Activated CD4-positive, alpha-beta T cell treated with anti-CD3 and anti-CD28 coated beads, Interleukin-2, amount 50 U/mL, for 16 hours (primary cell): ENCODE data around the gene HNRNPC.
A peak's percentile ranks its signal among the peaks of the same experiment; 100 is the strongest.

Experiments
- DNase-seq: peaks from one replicate; pipeline ENCODE4 v3.0.0-alpha.2; 2020

Gene HNRNPC

GRCh38 chr14:21209185-21209584 lies 60.1 kb downstream of the HNRNPC start:
- DNase-seq = no peak

- DNase-seq = no peak
Observed at GRCh38 chr14:21208554-21208953, 60.7 kb downstream of the HNRNPC start.

GRCh38 chr14:21206753-21207684 lies 62.2 kb downstream of the HNRNPC start:
- DNase-seq = no peak

GRCh38 chr14:21205678-21206581 lies 63.3 kb downstream of the HNRNPC start:
- DNase-seq = no peak

GRCh38 chr14:21205026-21205677 lies 64.1 kb downstream of the HNRNPC start:
- DNase-seq = no peak

- no peak for DNase-seq
Observed at GRCh38 chr14:21204167-21205025, 64.8 kb downstream of the HNRNPC start.

GRCh38 chr14:21203470-21204166 lies 65.6 kb downstream of the HNRNPC start:
- no peak for DNase-seq

- DNase-seq = no peak
Observed at GRCh38 chr14:21202463-21203358, 66.5 kb downstream of the HNRNPC start.

- DNase-seq = no peak
Observed at GRCh38 chr14:21201732-21202462, 67.3 kb downstream of the HNRNPC start.

GRCh38 chr14:21200752-21201461 lies 68.3 kb downstream of the HNRNPC start:
- no peak for DNase-seq

- DNase-seq = no peak
Observed at GRCh38 chr14:21199611-21200560, 69.4 kb downstream of the HNRNPC start.

- no peak for DNase-seq
Observed at GRCh38 chr14:21197418-21198205, 71.6 kb downstream of the HNRNPC start.

- no peak for DNase-seq
Observed at GRCh38 chr14:21194597-21194996, 74.6 kb downstream of the HNRNPC start.

- DNase-seq = no peak
Observed at GRCh38 chr14:21192875-21193535, 76.2 kb downstream of the HNRNPC start.

- DNase-seq = no peak
Observed at GRCh38 chr14:21192447-21192822, 76.8 kb downstream of the HNRNPC start.

- peak; percentile 64 for DNase-seq
Observed at GRCh38 chr14:21191809-21192446, 77.3 kb downstream of the HNRNPC start.
